Activated naive CD8-positive, alpha-beta T cell treated with anti-CD3 and anti-CD28 coated beads, Interleukin-2, amount 50 U/mL, for 16 hours (primary cell): Measurements from ENCODE around the gene CALHM1.
"Not testable (repeated sequence)": the region's sequence is repeated elsewhere in the genome, so short reads cannot be mapped to it uniquely, and the experiment has no call there.

Experiments used
- DNase-seq: peaks from one replicate; pipeline ENCODE4 v3.0.0-alpha.2; 2020; ENCODE audit warnings: low read depth, low spot score

Gene CALHM1

GRCh38 chr10:103458720-103459119 lies at the start of gene CALHM1:
CALHM1 (minus strand) TSS chr10:103458900; CDS start chr10:103458751, 149 bp downstream.
- no peak for DNase-seq

- no peak for DNase-seq
Observed at GRCh38 chr10:103507235-103508191, 48.8 kb upstream of the CALHM1 start.

- no peak for DNase-seq
Observed at GRCh38 chr10:103506061-103506460, 47.4 kb upstream of the CALHM1 start.

GRCh38 chr10:103504181-103504783 lies 45.6 kb upstream of the CALHM1 start:
- no peak for DNase-seq

GRCh38 chr10:103503777-103504176 lies 45.1 kb upstream of the CALHM1 start:
- not testable (repeated sequence) for DNase-seq

GRCh38 chr10:103502849-103503660 lies 44.4 kb upstream of the CALHM1 start:
- DNase-seq = no peak

- no peak for DNase-seq
Observed at GRCh38 chr10:103501186-103501585, 42.5 kb upstream of the CALHM1 start.

GRCh38 chr10:103500481-103500880 lies 41.8 kb upstream of the CALHM1 start:
- no peak for DNase-seq

- DNase-seq = no peak
Observed at GRCh38 chr10:103499881-103500280, 41.2 kb upstream of the CALHM1 start.

GRCh38 chr10:103498936-103499638 lies 40.4 kb upstream of the CALHM1 start:
- DNase-seq = no peak

GRCh38 chr10:103497161-103497915 lies 38.6 kb upstream of the CALHM1 start:
- DNase-seq = no peak

GRCh38 chr10:103495321-103495720 lies 36.6 kb upstream of the CALHM1 start:
- no peak for DNase-seq

GRCh38 chr10:103493916-103494877 lies 35.5 kb upstream of the CALHM1 start:
- no peak for DNase-seq

- no peak for DNase-seq
Observed at GRCh38 chr10:103493362-103493915, 34.7 kb upstream of the CALHM1 start, which contains the start of gene NEURL1. NEURL1 (plus strand) TSS chr10:103493705; CDS start chr10:103494388, 683 bp downstream.

GRCh38 chr10:103492655-103493261 lies 34.1 kb upstream of the CALHM1 start:
- no peak for DNase-seq

- no peak for DNase-seq
Observed at GRCh38 chr10:103491729-103492364, 33.1 kb upstream of the CALHM1 start.

GRCh38 chr10:103490986-103491314 lies 32.2 kb upstream of the CALHM1 start:
- no peak for DNase-seq

GRCh38 chr10:103487410-103487708 lies 28.7 kb upstream of the CALHM1 start:
- no peak for DNase-seq
